ENCODE data around the gene ATXN1. TPM values are rescaled to one million over a fixed set of nuclear protein-coding genes. Genes with fewer than 3 reads are reported as not detected.

Gene ATXN1
- total RNA-seq, 1 experiment from 2014 or later = 16.5 TPM

- BruUV-seq (replicated peaks) = no TSS peak
- Mint-ChIP-seq H3K27me3 (ENCODE audit: insufficient read depth, unreplicated experiment) (no peaks in the 10 kb centered on the region), H3K36me3 (ENCODE audit: insufficient read depth, unreplicated experiment) (peaks cover 1% of the 10 kb centered on the region), H3K4me3 (ENCODE audit: unreplicated experiment) (no peak overlapping the region), H3K9me3 (ENCODE audit: unreplicated experiment) (no peaks in the 10 kb centered on the region), H3K4me1 (ENCODE audit: insufficient read depth, unreplicated experiment) (no peaks in the 10 kb centered on the region), H3K27ac (ENCODE audit: low read depth, unreplicated experiment) (no peak overlapping the region)
- ChIA-PET POLR2A (no interaction called here), CTCF (interaction anchor here (1.6 kb wide), 1 partner anchor 139 kb away, joined by 5 read pairs; no protein-coding TSS in a partner anchor)
- no peak for DNase-seq (ENCODE audit: unreplicated experiment)
- intact Hi-C loops (cut with micrococcal nuclease) = no loop called here
- no peak for TF ChIP-seq CTCF (IDR thresholded peaks at IDR 0.05; ENCODE audit: unreplicated experiment)
These were observed 111.4 kb downstream of the ATXN1 start for GRCh38 chr6:16649890-16650289.

GRCh38 chr6:16649241-16649640 lies 112.0 kb downstream of the ATXN1 start:
- TF ChIP-seq CTCF (IDR thresholded peaks at IDR 0.05; ENCODE audit: unreplicated experiment) = no peak
- H3K4me3 Mint-ChIP-seq (ENCODE audit: unreplicated experiment) = no peak overlapping the region

GRCh38 chr6:16648003-16648402 lies 113.3 kb downstream of the ATXN1 start:
- TF ChIP-seq CTCF (IDR thresholded peaks at IDR 0.05; ENCODE audit: unreplicated experiment) = no peak
- CTCF ChIA-PET = interaction anchor here (0.6 kb wide), 1 partner anchor 12 kb away, joined by 3 read pairs; no protein-coding TSS in a partner anchor
- DNase-seq (ENCODE audit: unreplicated experiment) = no peak
- Mint-ChIP-seq H3K27ac (ENCODE audit: low read depth, unreplicated experiment) (no peak overlapping the region), H3K4me3 (ENCODE audit: unreplicated experiment) (no peak overlapping the region), H3K36me3 (ENCODE audit: insufficient read depth, unreplicated experiment) (no peaks in the 10 kb centered on the region), H3K4me1 (ENCODE audit: insufficient read depth, unreplicated experiment) (no peaks in the 10 kb centered on the region), H3K9me3 (ENCODE audit: unreplicated experiment) (no peaks in the 10 kb centered on the region), H3K27me3 (ENCODE audit: insufficient read depth, unreplicated experiment) (no peaks in the 10 kb centered on the region)
- no TSS peak for BruUV-seq (replicated peaks)
- POLR2A ChIA-PET = no interaction called here
- intact Hi-C loops (cut with micrococcal nuclease) = no loop called here

More at GRCh38 chr6:16649241-16649640, 112.0 kb downstream of the ATXN1 start:
- CTCF ChIA-PET = interaction anchor here (1.6 kb wide), 1 partner anchor 139 kb away, joined by 5 read pairs; no protein-coding TSS in a partner anchor
- H3K36me3 Mint-ChIP-seq (ENCODE audit: insufficient read depth, unreplicated experiment) = no peaks in the 10 kb centered on the region
- no peak for DNase-seq (ENCODE audit: unreplicated experiment)
- no peak overlapping the region for H3K27ac Mint-ChIP-seq (ENCODE audit: low read depth, unreplicated experiment)
- no TSS peak for BruUV-seq (replicated peaks)
- no peaks in the 10 kb centered on the region for H3K4me1 Mint-ChIP-seq (ENCODE audit: insufficient read depth, unreplicated experiment)
- no peaks in the 10 kb centered on the region for H3K27me3 Mint-ChIP-seq (ENCODE audit: insufficient read depth, unreplicated experiment)
- intact Hi-C loops (cut with micrococcal nuclease) = no loop called here
- H3K9me3 Mint-ChIP-seq (ENCODE audit: unreplicated experiment) = no peaks in the 10 kb centered on the region
- POLR2A ChIA-PET = interaction anchor here (0.6 kb wide), 1 partner anchor 63 kb away, joined by 3 read pairs; no protein-coding TSS in a partner anchor

GRCh38 chr6:16647422-16647821 lies 113.8 kb downstream of the ATXN1 start:
- H3K9me3 Mint-ChIP-seq (ENCODE audit: unreplicated experiment) = no peaks in the 10 kb centered on the region
- H3K36me3 Mint-ChIP-seq (ENCODE audit: insufficient read depth, unreplicated experiment) = no peaks in the 10 kb centered on the region
- H3K27ac Mint-ChIP-seq (ENCODE audit: low read depth, unreplicated experiment) = no peak overlapping the region
- intact Hi-C loops (cut with micrococcal nuclease) = no loop called here
- H3K4me3 Mint-ChIP-seq (ENCODE audit: unreplicated experiment) = no peak overlapping the region
- H3K4me1 Mint-ChIP-seq (ENCODE audit: insufficient read depth, unreplicated experiment) = no peaks in the 10 kb centered on the region
- TF ChIP-seq CTCF (IDR thresholded peaks at IDR 0.05; ENCODE audit: unreplicated experiment) = no peak
- no peak for DNase-seq (ENCODE audit: unreplicated experiment)
- H3K27me3 Mint-ChIP-seq (ENCODE audit: insufficient read depth, unreplicated experiment) = no peaks in the 10 kb centered on the region
- no TSS peak for BruUV-seq (replicated peaks)
- ChIA-PET POLR2A (no interaction called here), CTCF (no interaction called here)
